Retina (tissue), 1 donor: ENCODE data around the gene PRR14.
"Not testable (repeated sequence)": the region's sequence is repeated elsewhere in the genome, so short reads cannot be mapped to it uniquely, and the experiment has no call there.

ENCODE experiments used
- DNase-seq: peaks from one replicate; pipeline ENCODE4 v3.0.0-alpha.2; 2016

Gene PRR14

DNA sequence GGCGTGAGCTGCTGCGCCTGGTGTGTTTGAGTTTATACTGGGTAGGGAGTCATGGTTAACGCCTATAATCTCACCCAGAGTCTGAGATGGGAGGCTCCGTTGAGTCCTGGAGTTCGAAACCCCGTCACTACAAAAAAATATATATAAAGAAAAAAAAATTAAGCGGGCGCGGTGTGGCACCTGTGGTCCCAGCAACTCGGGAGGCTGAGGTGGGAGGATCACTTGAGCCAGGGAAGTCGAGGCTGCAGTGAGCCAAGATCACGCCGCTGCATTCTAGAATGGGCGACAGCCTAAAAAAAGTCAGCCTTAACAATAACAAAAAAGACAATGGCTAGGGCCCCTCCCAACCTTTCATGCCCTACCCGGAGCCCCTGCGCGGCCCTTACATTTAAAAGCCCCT is 17.2 kb upstream of the PRR14 start:
- no peak for DNase-seq

DNA sequence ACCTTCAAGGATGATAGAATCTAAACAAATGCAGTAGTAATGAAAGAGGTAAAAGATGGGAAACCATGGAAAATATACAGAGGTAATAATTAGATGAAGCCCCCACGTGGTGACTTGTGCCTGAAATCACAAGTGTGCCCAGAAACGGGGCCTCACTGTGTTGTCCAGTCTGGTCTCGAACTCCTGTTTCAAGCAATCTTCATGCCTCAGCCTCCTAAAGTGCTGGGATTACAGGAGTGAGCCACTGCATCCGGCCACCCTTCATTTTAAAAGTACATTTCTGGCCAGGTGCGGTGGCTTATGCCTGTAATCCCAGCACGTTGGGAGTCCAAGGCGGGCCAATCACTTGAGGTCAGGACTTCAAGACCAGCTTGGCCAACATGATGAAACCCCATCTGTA is 14.2 kb upstream of the PRR14 start:
- DNase-seq, result no peak

DNA sequence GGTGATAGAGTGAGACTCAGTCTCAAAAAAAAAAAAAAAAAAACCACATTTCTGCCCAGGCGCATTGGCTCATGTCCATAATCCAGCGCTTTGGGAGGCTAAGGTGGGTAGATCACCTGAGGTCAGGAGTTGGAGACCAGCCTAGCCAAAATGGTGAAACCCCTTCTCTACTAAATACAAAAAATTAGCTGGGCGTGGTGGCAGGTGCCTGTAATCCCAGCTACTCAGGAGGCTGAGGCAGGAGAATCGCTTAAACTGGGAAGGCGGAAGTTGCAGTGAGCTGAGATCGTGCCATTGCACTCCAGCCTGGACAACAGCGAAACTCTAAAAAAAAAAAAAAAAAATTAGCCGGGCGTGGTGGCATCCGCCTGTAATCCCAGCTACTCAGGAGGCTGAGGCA is 13.6 kb upstream of the PRR14 start:
- DNase-seq, result not testable (repeated sequence)

DNA sequence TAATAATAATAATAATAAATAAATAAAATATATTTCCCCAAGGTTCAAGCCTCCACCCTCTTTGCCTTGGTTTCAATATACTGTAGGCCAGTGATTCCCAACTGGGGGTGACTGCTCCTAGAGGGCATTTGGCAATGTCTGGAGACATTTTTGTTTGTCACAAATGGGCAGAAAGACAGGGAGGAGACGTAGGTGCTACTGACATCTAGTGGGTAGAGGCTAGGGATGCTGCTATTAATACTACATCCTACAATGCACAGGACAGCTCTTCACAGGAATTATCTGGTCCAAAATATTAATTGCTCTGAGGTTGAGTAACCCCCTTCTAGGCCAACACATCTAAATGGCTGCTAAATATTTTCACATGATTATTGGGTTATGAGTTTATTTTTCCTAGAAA is 12.8 kb upstream of the PRR14 start:
- DNase-seq, result no peak

DNA sequence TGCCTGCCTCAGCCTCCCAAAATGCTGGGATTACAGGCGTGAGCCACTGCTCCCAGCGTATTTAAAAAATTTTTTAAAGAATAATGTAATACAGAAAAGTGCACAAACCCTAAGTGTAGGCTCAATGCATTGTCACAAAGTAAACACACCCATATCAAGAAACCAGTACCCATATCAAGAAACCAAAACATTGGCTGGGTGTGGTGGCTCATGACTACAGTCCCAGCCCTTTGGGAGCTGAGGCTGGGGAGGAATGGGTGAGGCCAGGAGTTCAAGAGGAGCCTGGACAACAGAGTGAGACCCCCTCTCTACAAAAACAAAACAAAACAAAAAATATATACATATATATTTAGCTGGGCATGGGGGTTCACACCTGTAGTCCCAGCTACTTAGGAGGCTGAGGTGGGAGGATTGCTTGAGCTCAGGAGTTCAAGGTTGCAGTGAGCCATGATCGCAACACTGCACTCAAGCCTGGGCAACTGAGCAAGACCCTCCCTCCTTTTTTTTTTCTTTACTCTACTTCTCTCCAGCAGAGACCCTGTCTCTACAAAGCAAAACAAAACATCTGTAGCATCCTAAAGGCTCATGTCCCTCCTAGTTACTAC is 9.3 kb upstream of the PRR14 start:
- no peak for DNase-seq

DNA sequence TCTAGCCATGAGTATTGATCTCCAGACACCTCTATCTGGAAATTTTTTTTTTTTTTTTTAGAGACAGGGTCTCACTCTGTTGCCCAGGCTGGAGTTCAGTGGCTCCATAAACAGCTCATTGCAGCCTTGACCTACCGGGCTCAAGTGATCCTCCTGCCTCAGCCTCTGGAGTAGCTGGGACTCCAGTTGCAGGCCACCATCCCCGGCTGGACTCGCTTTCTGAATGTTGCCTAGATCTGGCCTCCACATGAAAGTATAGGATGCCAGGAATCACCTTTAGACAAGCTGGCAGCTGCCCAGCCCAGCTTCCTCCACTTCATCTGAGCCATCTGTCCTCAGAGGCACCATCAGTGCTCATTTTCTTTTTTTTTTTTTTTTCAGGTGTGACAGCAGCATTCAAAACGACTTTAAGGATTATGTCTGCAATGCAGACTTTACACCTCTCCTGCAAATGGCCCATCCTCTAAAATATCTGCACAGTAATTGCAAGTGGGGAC is 6.4 kb upstream of the PRR14 start:
- DNase-seq, result no peak

DNA sequence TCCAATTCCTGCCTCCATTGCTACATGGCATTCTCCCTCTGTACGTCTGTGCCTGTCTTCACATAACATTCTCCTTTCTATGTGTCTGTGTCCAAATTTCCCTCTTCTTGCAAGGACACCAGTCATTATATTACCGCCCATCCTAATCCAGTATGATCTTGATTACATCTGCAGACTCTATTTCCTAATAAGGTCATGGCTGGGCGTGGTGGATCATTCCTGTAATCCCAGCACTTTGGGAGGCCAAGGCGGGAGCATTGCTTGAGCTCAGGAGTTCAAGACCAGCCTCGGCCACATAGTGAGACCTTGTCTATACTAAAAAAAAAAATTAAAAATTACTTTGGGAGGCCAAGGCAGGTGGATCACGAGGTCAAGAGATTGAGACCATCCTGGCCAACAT is 5.0 kb upstream of the PRR14 start:
- no peak for DNase-seq

DNA sequence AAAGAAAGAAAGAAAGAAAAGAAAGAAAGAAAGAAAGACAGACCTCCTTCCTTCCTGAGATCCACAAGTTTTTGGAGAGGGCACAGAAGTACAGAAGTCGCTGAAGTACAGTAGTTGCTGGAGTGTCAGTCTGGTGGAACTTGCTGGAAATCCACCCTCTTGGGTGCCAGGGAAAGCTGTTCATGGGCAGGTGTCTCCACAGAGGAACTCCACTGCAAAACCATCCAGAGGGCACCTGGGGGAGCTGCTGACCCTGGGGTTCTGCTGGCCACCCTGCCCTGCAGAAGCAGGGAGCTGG is 3.5 kb upstream of the PRR14 start:
- DNase-seq, result no peak

DNA sequence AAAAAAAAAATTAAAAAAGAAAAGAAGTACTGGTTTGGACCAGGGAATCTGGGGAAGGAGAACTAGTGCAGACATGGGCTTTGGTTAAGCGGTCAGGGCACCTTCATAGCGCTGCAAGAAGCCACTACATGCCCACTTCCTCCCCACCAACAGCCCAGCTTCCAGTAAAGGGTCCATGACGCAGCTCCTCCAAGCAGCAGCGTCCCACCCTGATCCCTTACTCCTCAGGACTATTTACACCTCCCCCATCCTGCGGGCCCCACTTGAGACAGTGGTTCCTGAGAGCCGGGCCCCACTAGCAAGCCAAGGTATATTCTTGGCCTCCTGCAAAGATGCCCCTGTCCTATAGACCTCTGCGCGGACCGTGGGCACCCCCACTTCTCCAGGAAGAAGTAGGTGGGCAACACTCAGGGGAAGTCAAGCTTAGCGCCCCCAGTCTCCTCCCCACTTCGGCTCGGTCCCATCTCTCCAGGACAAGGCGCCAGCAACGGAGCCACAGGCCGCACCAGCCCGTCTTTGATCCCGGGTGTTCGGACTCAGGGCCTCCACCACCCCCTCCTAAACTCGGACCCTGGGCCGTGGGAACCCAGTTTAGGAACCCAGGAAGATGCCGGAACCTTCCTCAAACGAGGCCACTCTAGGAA is 913 bp upstream of the PRR14 start:
- DNase-seq, result no peak

DNA sequence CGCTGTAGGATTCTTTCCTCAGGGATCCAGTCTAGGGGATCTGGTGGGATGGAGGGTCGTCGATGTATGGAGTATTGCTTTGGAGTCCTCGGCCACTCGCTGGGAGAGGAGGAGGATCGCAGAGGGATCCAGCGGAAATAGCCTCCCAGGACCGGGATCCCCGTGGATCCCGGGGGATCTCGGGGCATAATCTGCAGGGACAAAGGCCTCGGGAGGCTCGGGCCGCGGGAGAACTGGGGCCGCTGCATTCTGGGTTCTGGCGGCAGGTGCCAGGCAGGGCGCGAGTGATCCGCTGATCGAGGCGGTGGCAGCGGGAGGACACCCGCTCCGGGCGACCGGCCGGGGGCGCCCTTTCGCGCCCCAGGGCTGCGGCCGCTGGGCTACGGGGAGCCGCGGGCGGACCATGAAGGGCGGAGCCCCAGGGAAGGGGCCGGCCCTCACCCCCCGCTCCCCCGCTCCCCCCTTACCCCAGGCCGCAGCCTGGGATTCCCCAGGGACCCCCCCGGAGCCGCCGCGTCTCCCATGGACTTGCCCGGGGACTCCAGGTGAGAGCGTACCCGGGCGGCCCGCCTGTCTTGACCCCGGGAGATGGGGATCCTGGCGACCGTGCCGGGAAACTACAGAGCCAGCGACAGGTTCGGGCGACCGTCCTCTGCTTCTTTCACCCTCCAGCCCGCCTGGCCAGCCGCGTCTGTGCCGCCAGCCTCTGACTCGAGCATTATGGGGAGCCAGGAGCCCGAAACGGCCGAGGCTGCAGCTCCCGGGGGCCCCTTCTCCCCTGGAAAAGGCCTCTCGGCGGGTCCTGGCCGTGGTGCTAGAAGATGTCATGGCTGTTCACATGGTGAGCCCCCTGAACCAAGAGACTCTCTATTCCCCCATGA is 604 bp downstream of the PRR14 start:
- DNase-seq, result peak; percentile 61

DNA sequence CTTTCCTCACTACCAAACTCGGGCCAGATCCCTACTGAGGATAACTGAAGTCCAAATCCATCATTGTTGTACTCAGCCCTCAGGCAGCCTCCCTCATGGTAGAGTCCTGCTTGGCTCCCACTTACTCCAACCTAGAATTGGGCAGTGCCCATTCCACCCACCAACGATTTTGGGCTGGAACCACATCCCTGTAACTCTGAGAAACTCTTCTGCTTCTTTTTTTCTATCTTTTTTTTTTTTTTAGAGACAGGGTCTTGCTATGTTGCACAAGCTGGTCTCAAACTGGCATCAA is 1.2 kb downstream of the PRR14 start:
- no peak for DNase-seq

DNA sequence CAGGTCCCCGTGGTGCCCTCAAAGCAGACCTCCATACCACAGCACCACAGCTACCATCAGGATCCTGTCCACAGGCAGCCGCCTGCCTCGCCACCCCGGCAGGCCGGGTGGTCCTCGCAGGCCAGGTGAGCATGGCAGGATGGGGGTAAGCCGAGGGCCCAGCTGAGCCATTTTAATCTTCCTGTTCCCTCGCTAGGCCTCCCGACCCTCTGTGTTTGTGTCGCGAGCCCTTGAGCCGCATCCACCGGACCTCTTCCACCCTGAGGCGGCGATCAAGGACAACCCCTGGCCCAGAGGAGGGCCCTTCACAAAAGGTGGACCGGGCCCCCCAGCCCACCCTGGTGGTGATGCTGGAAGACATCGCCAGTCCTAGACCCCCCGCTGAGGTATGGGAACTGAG is 2.0 kb downstream of the PRR14 start:
- DNase-seq, result no peak

DNA sequence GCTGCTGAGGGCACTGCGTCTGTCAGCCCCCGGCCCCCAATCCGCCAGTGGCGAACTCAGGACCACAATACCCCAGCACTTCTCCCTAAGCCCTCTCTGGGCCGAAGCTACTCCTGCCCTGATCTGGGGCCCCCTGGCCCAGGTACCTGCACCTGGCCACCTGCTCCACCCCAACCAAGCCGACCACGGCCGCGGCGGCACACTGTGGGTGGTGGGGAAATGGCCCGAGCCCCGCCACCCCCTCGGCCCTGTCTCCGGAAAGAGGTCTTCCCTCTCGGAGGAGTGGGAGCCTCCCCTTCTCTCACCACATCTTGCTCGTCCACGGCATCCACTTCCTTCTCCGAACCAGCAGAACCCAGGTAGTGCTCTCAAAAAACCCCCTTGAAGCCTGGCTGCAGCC is 4.1 kb downstream of the PRR14 start:
- no peak for DNase-seq

DNA sequence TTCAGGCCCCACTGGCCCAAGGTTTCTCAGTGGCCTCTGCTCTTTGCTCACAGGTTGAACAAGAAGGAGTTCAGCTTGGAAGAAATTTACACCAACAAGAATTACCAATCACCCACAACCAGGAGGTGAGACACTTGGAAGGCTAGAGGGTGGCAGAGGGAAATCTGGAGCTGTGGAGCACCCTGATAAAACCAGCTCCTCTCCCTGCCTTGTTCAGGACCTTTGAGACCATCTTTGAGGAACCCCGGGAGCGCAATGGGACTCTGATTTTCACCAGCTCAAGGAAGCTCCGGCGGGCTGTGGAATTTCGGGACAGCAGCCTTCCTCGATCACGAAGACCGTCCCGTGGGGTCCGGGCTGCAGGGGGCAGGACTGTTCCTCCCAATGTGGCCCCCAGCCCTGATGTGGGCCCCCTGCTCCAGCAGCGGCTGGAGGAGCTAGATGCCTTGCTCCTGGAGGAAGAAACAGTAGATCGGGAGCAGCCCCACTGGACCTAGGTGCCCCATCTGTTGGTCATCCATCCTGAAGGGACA is 5.1 kb downstream of the PRR14 start:
- DNase-seq, result no peak

DNA sequence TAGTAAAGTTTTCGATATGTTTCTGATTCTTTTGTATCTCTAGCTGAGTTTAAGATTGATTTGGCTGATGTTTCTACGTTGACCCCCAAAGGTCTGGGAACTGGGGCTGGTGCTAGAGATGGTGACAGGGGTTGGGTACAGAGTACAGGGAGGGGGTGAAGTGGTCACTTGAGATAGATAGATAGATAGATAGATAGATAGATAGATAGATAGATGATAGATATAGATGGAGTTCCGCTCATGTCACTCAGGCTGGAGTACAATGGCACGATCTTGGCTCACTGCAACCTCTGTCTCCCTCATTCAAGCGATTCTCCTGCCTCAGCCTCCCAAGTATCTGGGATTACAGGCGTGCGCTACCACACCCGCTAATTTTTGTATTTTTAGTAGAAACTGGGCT is 5.6 kb downstream of the PRR14 start:
- no peak for DNase-seq

DNA sequence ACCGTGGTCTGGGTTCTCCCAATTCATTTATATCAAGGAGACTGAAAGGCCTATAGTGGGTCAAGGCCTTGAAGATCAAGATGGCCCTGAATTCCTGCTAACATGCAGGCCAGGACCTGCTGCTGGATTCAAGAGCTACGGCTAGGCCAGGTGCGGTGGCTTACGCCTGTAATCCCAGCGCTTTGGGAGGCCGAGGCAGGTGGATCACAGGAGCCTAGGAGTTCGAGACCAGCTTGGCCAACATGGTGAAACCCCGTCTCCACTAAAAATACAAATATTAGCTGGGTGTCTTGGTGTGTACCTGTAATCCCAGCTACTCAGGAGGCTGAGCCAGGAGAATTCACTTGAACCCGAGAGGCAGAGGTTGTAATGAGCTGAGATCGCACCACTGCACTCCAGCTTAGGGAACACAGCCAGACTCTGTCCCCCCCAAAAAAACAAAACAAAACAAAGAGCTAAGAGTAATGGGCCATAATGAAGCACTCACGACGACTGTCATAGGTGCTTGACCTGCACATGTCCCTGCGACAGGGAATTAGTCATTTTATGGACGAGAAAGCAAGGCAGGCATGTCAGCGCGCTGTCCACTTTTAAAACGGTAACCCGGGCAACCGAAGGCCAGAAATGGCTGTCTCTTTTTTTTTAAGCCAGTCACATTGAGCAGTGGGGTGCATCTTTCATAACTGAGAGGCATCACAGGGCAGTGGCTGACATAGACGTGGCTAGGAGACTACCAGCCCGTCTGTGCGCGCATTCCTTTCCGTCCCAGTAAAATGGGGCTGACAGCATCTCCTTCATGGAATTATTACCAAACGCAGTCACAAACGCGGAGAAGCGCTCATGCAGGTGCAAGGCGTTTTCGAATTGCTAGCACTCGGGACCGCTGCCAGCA is 6.5 kb downstream of the PRR14 start:
- no peak for DNase-seq

DNA sequence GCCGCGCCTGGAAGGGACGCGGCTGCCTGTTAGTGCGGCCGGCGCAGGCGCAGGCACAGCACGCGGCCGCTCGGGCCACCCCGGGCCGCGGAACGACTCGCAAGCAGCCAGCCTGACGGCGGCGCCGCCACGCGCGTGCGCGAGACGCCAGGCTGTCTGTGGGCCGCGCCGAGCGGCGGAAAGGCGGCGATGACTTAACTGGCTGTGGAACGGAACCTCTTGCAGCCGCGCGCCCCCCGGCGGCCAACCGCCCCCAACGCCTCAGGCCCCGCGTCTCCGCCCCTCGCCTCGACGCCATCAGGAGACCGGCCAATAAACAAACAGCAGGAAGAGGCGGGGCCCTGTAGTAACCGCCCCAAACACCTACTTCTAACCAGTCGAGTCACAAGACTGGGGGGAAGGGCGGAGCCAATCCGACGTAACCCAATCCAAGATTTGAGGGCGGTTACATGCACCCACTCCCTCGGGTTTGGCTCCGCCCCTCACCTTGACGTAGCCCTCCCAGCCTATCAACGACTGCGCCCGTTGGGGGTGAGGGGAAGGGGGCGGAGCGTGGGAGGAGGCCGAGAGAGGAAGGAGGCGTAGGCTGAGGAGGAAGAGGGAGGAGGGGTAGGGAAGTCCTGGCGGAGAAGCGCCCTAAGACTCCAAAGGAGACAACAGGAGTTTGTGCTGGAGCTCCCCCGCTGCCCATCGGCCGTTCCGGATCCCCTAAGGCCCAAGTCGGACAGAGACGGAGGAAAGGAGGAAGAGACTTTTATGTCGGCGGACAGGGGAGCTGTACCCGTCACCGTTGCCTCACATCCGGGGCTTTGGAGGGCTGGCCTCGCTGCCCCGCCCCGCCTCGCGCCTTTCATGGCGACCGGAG is 7.3 kb downstream of the PRR14 start, which contains the start of gene FBRS:
FBRS (plus strand) TSS at position 566 of the 865 bp plus-strand sequence. CDS start 1,088 bp downstream, outside the sequence.
- DNase-seq, result peak; percentile 100

DNA sequence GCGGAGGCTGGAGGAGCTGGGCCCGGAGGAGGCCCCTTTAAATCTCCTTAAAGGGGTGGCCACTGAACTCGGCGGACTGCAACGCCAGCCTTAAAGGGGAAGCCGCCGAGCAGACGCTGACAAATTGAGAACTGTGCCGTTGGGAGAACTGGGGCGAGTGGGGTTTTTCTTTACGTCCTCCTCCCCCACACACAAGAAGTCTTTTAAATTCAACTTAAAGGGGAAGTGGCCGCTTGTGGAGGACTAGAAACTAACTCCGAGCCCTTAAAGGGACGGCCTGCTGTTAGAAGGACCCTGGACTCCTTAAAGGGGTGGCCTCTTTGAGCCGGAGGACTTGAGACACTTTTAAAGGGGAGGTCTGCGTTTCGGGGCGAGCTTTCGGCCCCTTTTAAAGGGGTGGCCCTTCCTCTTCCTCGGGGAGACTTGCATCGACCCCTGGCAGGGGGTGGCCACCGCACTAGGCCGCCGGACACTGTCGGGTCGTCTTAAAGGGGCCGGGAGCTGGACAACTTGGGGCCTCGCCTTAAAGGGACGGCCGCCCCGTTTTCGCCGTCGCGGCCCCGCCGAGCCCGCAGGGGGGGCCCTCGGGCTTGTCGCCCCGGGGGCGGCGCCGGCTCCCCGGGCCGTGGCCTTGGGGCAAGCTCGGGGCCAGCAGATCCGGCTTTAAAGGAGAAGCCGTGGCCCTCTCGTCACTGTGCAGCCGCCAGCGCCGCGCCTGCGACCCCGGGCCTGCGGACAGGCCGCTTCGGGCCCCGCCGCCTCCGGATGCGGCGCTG is 8.2 kb downstream of the PRR14 start:
- peak; percentile 100 for DNase-seq

DNA sequence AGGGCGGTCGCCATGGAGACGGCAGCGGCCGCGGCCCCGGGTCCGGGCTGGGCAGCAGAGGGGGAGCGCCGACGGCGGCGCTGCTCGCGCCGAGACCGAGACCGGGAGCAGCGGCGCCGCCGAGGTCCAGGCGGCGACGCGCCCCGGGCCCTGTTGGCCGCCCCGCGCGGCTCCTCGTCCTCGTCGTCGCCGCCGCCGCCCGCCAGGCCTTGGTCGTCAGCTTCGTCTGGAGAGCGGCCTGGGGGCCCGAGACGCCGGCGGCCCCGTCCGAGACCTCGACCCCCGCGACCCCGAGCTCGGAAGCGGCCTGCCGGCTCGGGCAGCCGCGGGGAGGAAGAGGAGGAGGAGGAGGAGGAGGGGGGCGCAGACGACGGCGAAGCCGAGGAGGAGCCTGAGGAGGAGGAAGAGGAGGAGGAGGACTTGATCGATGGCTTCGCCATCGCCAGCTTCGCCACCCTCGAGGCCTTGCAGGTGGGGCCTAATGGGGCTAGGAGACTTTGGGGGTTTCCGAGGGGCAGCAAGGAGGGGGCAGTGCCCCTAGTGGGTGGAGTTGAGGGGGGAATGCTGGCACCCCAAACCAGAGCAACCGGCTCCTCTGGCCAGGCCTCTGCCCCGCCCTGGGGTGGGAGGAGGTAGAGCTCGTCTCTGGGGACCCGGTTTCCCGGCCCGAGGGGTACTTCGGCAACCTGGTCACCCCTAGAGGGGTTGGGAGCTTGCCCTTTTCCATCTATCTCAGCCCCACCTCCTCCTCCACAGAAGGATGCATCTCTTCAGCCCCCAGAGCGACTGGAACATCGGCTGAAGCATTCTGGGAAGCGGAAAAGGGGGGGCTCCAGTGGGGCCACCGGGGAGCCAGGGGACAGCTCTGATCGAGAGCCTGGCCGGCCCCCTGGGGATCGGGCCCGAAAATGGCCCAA is 9.0 kb downstream of the PRR14 start:
- DNase-seq, result peak; percentile 34
